ENCODE results near the gene ZFP28. TPM values are rescaled to one million over a fixed set of nuclear protein-coding genes. Genes with fewer than 3 reads are reported as not detected.
A peak's percentile ranks its signal among the peaks of the same experiment; 100 is the strongest.

Gene ZFP28
- total and polyA plus RNA-seq, 2 of the 8 experiments (the other 6 are each of a cell fraction or from before 2014, with no cell fraction given), result 1.6 to 4.5 TPM

DNA sequence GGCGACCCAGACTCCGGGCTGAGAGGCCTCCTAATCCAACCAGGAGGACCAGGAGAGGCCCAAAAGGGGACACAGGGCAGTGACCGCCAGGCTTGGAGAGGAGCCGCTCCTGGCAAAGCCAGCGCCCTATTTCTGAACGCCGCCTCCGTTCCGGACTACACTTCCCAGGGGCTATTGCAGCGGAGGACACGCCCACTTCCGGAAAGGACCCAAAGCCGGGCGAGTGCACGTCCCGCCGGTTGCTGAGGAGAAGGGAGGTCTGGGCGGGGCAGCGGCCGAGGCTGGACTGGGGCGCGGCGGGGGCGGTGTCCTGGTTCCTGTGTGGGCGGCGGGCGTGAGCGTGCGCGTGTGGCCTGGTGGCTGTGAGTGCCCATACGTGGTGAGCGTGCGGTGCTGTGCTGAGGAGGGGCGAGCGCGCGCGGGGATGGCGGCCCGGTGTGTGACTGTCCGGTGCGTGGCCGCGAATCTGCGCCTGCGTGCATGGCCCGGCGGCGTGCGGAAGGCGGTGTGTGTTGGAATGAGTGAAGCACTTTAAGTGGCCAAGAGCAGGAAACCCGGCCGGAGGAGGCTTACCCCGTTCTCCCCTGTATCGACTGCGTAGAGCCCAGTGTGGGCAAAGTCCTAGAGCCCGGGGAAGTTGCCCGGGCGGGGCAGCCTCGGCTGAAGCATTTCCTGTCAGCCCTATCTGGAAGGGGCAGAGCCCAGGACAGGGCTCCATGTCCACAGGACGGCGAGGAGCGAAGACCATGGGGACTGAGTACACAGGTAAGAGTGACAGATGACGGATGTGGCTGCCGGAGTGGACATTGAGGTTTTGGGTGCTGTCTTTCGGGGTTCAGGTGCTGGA is 28.7 kb downstream of the ZFP28 start, which contains the start of gene ZNF470 (continued):
- TF ChIP-seq KDM4A (IDR thresholded peaks at IDR 0.05; ENCODE audit: low read depth, low read length, severe bottlenecking) (peak; percentile 98), SIX5 (IDR thresholded peaks at IDR 0.05; ENCODE audit: low read depth, low read length) (peak; percentile 67), RNF2 (IDR thresholded peaks at IDR 0.05; ENCODE audit: borderline replicate concordance, low read depth, low read length, missing control alignments, poor library complexity, severe bottlenecking) (no peak), KDM1A (IDR thresholded peaks at IDR 0.05; ENCODE audit: borderline replicate concordance, low read length) (no peak), CBX5 (IDR thresholded peaks at IDR 0.05; ENCODE audit: low read depth, low read length) (no peak), CEBPB (IDR thresholded peaks at IDR 0.05; ENCODE audit: low read depth, low read length) (no peak), SP1 (IDR thresholded peaks at IDR 0.05; ENCODE audit: low read depth, low read length) (peak; percentile 74), RFX5 (IDR thresholded peaks at IDR 0.05; ENCODE audit: borderline replicate concordance, low read depth, low read length) (no peak), SP2 (IDR thresholded peaks at IDR 0.05; ENCODE audit: low read length) (no peak), USF2 (IDR thresholded peaks at IDR 0.05; ENCODE audit: low read length) (no peak)
